HG03039 (cell line): ENCODE data around the gene DMD.
"Not testable (repeated sequence)": the region's sequence is repeated elsewhere in the genome, so short reads cannot be mapped to it uniquely, and the experiment has no call there.

ENCODE experiments used
- ATAC-seq: cut with Tn5 transposase; IDR thresholded peaks from one replicate; pipeline ENCODE4 v1.9.1; 2021; ENCODE audit warnings: mild to moderate bottlenecking, moderate library complexity; ENCODE audit not compliant: unreplicated experiment

The DMD gene

DNA sequence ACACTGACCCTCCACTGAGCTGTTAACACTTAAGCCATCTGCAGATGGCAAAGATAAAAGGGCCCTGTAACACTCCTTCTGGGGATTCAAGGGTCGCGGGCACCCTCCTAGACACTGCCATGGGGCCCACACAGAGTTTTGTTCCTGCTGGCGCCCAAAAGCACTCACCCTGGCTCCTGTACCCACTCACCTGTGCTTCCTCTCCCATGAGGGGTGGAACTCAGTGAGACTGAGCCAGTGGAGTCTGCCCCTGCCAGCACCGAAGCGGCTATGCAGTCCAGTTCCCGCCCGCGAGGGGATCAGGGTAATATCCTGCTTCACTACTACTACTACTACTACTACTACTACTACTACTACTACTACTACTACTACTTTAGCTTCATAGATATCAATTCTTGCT lies 1827.4 kb downstream of the DMD start:
- no peak for ATAC-seq

DNA sequence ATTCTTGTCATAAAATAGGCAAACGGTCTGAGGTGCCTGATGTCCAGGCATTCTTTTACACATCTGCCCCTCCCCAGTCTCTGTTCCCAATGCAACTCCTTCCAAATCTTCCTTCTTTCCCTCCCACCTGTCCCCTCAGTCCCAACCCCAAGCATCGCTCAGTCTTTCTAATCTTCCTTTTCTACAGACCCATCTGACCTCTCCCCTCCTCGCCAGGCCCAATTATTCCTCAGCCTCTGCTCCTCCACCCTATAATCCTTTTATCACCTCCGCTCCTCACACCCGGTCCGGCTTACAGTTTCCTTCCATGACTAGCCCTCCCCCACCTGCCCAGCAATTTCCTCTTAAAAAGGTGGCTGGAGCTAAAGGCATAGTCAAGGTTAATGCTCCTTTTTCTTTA lies 1832.4 kb downstream of the DMD start:
- ATAC-seq, result not testable (repeated sequence)

DNA sequence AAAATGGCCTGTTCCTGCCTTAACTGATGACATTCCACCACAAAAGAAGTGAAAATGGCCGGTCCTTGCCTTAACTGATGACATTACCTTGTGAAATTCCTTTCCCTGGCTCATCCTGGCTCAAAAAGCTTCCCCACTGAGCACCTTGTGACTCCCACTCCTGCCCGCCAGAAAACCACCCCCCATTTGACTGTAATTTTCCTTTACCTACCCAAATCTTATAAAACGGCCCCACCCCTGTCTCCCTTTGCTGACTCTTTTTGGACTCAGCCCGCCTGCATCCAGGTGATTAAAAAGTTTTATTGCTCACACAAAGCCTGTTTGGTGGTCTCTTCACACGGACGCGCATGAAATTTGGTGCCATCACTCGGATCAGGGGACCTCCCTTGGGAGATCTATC lies 1833.5 kb downstream of the DMD start:
- ATAC-seq, result not testable (repeated sequence)

DNA sequence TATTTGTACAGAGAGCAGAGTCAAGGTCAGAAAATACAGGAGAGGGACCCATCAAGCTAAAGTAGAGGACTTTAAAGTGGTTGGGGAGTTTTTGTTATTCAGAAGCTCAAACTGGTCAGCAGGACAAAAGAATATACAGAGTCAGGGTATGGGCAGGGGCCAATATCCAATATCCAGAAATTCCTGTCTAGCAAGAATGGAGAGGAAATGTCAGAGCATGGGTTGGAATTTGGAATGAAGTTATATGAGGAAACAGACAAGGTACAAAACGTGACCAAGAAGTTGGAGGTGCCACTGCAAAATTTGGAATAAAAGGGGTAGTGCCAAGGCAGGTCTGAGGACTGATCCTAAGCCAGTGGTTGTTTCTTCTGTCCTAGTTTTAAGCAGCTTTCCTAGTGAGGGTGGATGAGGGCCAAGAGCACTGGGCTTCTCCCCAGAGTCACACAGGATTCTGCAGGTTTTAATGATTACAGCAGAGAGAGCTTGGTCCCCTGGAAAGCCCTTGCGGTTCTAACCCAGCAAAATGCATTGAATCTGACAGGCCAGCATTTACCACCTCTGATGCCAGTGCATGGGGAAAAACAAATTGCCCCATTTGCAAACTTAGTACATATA lies 1834.8 kb downstream of the DMD start:
- no peak for ATAC-seq

DNA sequence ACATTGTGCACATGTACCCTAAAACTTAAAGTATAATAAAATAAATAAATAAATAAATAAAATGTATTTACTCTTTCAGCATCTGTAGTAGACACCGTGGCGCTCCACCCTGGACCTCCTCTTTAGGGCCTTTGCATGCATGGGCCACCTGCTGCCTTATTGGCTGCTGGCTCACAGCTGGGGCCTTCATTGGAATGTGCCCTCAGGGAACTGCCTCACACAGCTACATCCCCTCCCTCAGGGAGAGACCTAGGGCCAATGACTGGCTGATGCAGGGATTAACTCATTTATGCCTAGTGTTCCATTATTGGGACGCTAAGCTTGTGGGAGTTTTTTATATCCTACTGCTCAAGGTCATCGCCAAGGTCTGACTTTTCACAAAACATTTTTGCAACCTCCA lies 1836.6 kb downstream of the DMD start:
- no peak for ATAC-seq

DNA sequence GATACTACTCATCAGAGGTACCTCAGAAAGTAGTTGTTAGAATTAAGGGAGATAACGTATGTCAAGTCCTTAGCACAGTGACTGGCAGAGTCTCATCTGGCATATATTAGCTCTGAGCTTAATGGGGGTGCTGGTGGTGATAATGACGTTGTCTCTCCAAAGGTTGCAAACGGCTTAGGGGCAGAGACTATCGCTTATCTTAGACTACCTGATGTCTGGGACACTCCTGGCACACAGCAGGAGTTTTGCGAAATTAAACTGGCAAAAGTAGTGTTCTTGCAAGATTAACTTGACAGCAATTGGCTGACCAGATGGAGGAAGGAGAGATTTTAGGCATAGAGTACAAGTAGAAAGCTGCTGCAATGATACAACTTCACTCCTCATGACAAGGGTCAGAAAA lies 1839.4 kb downstream of the DMD start:
- no peak for ATAC-seq

DNA sequence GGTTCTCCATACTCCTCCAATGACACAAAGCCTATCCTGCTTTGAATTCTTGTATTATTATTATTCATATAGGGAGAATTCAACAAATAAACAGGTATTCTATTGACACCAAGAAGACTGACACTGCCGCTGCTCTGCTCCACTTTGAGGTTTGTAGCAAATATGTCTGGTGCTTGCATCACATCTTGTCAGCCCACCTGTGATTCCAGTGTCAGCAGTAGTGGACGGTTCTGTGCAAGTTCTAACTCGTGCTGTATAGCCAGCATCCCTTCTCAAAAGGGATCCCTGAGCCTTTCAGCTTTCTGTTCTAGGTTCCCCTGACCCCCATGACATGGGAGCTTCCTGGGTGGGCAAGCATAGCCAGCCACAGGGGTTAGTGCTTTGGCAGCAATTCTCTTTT lies 1843.5 kb downstream of the DMD start:
- no peak for ATAC-seq

DNA sequence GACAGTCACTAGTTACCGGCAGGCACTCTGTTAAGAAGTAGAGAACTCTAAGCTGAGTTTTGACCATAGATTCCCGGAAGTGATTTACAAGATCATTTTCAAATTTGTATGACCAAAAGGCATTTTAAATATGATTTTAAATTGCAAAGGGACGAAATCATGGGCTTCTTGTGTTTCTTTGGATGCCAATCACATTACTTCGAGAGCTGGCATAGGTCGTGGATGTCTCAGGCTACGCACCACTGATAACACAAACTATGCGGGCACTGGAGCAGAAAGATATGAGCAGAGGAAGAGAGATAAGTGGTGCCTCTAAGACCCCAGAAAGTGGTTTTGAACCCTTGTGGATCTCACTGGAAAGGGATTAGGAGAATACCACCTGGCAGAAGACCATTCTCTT lies 1845.3 kb downstream of the DMD start:
- ATAC-seq, result no peak

DNA sequence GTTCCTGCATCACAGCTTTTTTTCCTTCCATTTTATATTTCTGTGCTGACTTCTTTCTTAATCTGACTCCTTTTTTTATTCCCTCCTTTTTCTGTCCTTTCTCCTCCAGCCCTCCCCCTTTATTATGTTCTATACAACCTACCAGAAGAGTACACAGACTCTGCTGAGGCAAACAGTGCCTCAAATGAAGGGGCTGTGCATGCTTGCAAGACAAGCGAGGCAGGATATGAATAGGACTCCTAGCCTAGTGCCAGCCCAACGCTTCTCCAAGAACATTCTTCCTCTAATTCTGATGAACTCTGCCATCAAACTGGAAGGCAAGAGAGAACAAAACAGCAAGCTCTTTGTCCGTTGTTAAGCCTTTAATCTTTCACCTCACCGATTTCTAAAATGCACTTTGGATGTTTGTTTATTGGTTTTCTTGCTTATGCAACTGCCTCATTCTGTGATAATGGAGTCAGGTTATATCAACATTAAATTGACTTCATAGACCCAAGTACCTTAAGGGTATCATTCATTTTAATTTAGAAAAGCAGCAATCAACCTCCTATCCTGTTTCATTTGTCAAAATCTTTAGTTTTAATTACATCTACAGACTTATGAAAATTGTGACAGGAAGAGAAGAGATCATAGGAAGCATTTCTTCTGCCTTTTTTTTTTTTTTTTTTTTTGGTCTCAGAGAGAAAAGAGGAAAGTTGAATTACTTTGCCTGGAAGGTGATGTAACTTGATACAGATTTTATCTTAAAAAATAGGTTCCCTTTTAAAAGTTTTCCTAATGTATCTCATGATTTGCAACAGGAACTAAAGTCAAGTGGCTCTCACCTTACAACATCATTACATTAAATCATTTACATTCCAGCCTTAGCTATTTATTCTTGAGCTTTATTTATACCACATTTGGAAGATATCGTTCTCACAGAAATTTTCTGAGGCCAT lies 1854.8 kb downstream of the DMD start:
- no peak for ATAC-seq

DNA sequence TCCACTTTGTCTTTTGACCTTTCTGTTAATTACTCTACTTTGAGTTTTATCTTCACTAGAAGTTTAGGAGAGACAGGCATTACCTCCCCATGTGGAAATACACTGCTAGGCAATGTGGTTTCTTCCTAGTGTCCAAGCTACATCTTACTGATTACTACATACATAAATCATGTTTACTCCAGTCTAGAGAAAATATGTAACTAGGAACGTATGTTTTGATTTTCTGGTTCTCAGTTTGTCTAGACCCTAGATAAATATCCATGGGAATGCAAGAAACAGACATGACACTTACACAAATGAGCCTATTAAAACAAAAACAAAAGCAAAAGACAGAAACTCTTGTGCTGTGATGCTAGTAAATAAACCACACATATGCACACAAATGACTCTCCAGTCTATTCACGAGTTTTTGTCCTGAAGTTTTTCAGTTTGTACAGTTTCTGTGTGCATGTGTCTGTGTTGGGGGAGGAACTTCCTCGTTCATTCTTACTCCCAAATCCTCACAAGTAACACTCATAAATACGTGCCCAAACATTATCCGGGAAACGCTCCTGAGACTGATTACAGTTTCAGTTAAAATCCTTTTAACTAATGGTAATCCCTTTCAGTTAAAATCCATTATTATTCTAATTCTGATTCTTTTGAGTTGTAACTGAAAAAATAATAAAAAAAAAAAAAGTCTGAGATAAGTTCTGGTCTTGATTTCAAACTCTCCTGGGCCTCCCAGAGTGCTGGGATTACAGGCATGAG lies 1856.0 kb downstream of the DMD start:
- no peak for ATAC-seq

DNA sequence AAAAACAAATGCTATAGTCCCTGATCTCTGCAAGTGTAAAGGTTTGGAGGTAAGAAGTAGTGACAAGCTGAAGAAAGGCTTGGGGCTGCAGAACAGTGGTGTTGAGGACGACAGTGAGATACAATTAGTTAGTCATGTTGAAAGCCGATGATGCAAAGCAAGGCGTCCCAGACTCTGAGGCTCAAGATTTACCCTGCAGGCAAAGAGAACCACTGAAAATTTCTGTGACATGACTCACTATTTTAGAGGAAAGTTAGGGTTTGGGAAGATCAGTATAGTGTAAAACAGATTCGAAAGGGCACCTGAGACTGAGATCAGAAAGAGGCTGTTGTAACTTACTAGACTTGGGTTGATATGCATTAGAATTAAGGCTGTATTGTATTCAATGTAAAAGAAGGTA lies 1858.3 kb downstream of the DMD start:
- ATAC-seq, result no peak

DNA sequence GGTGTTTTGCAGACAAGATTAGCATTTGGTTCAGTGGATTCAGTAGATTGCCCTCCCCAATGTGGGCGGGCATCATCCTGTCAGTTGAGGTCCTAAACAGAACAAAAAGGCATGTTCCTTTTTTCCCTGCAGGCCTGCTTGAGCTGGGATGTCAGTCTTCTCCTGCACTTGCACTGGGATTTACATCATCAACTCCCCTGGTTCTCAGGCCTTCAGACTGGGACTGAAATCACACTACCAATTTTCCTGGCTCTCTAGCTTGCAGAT lies 1860.6 kb downstream of the DMD start:
- no peak for ATAC-seq

DNA sequence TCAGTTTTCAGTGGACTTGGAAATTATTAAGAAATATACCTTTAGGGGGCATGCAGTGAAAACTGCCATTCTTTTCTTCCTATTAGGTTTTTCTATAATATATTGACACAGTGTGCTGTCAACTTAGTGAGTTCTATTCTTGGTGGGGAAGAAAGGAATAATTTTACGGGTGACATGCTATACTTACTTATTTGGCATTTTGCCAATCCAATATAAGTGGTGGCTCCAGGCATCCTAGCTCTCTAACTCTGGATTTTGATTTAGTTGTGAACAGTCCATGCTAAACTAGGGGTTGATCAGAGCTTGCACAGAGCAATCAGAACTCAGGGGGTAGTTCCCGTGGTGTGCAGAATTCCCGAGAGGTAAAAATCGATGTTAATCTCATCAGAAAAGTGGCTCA lies 1861.8 kb downstream of the DMD start:
- no peak for ATAC-seq

DNA sequence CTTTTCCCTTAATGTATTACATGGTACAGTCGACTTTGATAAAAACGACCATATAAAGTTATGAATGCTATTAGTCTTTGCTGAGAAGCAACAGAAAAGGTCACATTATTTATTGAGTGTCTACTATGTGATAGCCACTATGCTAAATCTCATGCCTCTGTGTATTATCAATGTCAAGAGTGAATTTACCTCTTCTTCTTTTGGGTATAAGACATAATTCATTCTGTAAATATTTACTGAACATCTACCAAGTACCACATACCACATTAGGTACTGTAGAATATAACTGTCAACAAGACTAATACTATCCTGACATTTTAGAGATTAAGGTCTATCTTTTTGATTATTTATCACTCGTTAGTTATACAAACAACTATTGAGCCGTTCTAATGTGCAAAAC lies 1870.8 kb downstream of the DMD start:
- ATAC-seq, result no peak

DNA sequence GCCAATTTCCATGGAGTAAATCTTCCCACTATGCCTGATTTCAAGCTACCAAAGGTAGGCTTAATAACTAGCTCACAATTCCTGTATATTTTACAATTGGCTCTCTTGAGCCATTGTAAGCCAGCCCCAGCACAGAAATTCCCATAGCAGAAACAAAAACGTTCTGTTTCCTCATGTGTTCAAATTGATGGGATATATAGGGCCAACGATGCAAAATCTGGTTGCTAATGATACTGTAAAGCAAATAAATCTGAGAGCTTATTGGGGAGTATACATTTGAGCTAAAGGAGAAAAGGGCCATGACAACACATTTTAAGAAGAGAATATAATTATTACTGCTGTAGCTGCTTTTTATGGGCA lies 1872.4 kb downstream of the DMD start:
- ATAC-seq, result no peak

DNA sequence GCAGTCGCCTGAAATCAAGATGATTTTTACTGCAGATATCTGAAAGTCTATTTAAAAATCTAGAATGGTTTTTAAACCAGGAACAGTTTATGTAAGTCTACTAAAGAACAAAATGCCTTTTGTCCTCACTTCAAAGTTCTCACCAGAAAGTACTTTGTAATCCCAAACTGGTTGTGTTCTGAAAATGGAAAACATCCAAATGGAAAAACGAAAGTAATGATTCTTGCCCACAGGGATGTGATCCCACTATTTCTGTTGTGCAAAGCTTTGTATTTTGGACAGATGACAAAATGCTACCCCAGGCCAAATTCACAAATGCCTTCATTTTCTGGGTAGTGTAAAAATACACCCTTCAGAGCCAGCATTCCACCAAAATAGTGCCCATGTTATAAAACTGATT lies 1874.0 kb downstream of the DMD start:
- ATAC-seq, result no peak

DNA sequence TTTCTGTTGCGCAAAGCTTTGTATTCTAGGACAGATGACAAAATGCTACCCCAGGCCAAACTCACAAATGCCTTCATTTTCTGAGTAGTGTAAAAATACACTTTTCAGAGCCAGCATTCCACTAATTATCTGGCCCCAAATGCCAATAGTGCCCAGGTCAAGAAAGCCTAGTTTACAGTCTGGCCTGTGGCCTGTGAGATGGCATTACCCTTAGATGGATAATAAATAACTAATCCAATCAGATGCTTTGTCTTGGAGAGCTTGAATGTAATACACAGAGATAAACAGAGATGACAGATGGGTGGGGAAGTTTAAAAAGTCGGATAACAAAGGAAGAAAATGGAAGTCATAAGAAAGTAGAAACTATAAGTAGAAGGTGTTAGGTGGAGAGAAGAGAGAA lies 1874.9 kb downstream of the DMD start:
- ATAC-seq, result no peak

DNA sequence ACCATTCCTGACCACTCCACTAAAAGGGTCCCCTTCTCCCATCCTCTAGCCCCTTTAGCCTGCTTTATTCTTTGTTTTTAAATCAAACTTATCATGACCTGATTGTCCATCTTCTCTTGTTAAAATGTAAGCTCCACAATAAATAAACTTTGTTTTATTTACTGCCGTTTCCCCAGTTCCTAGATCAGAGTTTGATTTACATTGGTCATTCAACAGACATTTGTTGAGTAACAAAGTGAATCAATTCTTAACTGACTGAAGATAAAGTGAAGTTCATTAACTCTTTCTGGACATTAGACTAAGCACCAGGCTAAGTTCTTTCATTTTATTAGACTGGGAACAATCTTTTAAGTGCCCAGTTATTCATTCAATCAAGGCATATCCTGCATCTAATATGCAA lies 1876.4 kb downstream of the DMD start:
- ATAC-seq, result no peak

DNA sequence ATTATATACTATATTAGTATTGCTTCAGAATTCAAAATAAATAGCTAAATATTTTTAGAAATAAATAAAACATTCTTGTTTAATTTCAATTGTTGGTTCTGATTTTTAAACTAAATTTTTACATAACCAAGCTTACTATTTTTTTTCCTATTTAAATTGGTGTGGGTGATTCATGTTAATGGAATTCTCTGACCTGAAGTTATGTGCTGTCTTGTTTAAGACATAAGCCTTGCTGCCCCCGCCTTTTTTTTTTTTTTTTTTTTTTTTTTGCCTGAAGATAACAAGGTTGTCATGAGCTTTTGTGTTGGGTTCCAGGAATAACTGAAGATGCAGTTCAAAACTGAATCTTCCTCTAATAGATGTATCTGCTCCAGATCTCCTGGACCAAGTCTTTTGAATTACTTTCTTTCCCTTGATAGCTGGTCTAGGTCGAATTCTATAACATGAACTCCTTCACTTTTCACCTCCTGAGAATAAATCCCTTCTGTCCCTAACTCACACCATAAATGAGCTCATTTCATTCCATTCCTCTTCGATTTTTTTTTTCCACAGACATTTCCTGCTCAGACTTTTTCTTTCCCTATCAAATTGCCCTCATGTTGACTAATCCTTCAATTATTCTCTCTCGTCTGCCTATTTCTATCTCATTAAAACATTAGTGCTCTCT lies 1878.1 kb downstream of the DMD start:
- no peak for ATAC-seq

DNA sequence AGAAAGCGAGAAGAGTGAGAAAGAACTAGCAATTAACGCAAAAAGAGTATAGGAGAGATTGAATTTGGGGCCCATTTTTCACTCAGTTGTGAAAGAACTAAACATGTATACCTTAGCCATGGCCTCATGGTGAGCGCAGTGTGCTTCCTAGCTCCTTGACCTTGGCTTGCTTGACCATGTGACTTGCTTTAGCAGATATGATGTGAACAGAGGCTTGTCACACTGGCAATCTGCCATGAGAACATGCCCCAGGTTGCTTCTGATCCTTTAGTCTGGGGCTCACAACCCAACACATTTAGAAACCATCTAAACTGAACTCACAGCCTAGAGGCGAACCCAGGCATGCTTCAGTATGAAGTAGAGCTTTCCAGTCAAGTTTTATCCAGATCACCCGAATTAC lies 1879.4 kb downstream of the DMD start:
- ATAC-seq, result no peak

DNA sequence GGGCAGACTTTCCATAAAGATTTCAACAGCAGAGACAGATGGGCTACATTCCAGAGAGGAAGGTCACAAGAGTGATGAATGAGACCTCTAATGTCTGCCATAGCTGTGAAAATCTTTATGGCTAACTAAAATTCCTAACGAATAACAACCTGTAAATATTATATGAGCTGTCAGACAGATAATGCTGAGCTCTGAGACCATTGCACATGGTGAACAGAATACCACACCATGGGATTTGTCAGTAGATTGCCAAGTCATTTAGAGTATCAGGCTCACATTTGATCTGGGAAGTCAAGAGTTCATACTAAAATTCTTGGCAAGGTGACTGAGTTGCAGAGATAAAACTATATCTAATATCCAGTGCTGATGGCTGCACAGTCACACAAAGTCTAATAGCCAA lies 1880.3 kb downstream of the DMD start:
- no peak for ATAC-seq

DNA sequence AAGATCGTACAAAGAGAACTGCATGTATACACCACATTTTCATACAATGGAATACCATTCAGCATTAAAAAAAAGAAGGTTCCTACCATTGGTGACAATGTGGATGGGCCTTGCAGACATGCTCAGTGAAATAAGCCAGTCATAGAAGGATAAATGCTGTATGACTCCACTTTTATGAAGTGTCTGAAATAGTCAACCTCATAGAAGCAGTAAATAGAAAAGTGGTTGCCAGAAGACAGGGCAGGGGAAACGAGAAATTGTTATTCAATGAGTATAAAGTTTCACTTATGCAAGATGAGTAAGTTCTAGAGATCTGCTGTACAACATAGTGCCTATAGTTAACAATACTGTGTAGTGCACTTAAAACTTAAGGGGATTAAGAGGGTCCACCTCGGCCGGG lies 1882.1 kb downstream of the DMD start:
- ATAC-seq, result no peak
